GM19193 (cell line): ENCODE results near the gene POP7.
A peak's percentile ranks its signal among the peaks of the same experiment; 100 is the strongest.

Experiments
- POLR2A ChIP-seq: IDR thresholded peaks from 4 replicates; pipeline ENCODE4 v1.6.1; 2011; ENCODE audit not compliant: insufficient read depth, insufficient read length; ENCODE audit errors: extremely low read depth

Gene POP7

DNA sequence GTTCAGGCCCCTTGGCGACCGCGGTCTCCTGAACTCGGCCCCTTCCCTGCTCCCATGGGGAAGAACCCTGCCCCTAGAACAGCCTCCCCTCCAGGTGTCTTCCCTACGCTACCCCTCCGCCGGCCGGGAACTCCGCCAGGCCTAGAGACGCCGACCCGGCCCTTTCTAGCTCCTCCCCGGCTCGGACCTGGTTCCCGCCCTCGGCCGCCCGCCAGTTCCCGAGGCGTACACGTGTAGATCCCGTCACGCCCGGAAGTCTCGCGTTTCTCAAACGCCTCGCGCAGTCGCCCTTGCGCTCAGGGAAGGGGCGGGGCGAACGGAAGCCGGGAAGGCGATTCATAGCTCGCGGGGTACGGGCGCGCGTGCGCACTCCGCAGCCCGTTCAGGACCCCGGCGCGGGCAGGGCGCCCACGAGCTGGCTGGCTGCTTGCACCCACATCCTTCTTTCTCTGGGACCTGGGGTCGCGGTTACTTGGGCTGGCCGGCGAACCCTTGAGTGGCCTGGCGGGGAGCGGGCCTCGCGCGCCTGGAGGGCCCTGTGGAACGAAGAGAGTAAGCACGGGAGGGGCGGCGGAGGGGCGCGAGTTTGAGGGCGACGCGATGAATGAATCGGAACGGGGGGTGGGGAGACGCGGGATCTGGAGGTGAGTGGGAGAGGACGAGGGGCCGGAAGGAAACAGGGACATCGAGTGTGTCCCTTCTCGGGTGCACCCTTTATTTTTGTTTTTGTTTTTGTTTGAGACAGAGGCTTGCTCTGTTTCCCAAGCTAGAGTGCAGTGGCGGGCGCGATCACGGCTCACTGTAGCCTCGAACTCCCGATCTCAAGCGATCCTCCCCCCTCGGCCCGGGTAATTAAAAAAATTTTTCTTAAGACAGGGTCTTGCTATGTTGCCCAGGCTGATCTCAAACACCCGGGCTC is at the start of gene POP7:
Gene POP7, plus strand, starts transcription at position 369 of the 919 bp plus-strand sequence. CDS start 710 bp downstream, outside the sequence.
- TF ChIP-seq POLR2A, result peak; percentile 87

DNA sequence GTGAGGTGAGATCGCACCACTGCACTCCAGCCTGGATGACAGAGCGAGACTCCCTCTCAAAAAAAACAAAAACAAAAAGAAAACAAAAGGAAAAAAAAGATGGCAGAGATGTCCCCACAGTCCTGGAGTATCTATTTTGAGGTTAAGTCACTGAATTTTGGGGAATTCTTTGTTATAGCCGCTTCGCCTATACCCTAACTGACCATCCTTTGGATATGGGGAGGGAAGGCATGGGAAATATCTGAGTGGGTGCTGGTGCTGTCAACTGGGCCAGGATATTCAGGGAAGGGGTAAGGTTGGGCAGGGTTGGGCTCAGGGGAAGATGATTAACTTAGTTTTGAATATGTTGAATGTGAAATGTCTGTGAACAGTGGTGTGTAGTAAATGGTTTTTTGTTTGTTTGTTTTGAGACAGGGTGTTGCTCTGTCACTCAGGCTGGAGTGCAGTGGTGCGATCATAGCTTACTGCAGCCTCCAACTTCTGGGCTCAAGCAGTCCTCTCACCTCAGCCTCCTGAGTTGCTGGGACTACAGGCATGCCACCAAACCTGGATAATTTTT is 40.7 kb upstream of the POP7 start:
- no peak for TF ChIP-seq POLR2A

DNA sequence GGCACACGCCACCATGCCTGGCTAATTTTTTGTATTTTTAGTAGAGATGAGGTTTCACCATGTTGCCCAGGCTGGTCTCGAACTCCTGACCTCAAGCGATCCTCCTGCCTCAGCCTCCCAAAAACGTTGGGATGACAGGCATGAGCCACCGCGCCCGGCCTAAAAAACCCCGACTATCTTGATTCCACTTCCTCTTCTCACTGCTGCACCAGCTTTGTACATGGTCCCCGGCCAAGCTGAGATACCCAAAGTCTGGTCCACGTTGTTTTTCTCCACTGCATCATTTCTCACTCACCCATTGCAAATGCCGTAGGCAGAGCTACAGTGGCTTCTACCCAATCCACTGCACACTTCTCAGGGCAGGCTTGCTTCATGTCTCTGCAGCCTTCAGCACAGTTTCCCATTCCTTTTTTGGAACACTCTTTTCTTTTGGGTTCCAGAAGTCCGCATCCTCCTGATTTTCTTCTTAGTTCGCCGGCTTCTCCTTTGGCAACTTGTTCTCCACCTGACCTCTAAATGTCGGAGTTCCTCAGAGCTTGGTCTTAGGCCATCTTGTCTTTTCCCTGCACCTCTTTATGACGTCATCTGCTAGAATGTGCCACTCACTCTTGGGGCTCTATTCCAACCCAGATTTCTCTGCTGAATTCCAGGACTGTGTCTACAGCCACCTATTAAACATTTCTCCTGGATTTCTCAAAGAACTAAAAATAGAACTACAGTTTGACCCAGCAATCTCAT is 38.4 kb upstream of the POP7 start:
- TF ChIP-seq POLR2A, result no peak

DNA sequence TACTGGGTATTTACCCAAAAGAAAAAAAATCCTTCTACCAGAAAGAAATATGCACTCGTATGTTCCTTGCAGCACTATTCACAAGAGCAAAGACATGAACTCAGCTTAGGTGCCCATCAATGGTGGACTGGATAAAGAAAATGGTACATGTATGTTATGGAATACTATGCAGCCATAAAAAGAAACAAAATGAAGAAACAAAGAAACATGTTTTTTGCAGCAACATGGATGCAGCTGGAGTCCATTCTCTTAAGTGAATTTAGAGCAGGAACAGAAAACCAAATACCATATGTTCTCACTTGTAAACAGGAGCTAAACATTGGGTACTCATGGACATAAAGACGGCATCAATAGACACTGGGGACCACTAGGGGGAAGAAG is 37.9 kb upstream of the POP7 start:
- TF ChIP-seq POLR2A, result no peak

DNA sequence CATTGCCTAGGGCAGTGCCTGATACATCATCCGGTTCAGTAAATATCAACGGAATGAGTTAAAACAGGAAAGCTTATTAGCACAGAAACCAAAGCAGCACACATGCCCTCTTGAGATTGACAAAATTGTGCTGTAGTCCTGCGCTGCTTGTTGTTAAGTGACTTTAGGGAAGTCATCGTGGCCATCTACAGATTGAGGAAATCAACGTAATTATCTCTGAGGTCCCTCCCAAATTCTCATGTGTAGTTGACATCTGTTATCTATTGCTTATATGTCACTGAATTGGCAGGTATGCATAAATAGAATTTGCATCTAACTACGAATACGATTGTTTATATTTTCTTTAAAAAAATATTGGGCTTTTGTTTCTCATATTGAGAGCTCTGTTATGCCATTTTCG is 35.8 kb upstream of the POP7 start:
- no peak for TF ChIP-seq POLR2A

DNA sequence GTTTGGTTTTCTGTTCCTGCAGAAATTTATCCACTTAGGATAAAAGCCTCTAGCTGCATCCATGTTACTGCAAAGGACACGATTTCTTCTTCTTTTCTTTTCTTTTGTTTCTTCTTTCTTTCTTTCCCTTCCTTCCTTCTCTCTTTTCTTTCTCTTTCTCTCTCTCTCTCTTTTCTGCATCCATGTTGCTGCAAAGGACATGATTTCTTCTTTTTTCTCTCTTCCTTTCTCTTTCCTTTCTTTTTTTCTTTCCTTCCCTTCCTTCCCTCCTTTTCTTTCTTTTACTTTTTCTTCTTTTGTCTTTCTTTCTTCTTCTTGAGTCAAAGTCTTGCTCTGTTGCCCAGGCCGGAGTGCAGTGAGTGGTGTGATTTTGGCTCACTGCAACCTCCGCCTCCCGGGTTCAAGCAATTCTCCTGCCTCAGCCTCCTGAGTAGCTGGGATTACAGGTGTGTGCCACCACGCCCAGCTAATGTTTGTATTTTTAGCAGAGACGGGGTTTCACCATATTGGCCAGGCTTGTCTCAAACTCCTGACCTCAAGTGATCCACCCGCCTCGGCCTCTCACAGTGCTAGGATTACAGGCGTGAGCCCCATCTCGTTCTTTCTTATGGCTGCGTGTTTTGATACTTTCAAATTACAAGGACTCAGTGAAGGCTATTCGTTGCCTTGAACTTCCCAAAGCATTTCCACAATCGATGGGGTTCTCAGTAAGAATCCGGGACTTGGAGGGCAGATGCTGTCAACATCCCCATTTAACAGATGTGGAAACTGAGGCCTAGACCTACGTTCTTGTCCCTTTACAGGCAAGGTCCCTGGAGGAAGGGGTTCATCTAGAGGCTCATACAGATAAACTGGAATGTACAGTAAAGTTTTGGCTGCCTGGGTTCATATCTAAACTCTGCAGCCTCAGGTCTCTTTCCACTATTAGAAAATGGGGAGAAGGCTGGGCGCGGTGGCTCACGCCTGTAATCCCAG is 34.3 kb upstream of the POP7 start:
- TF ChIP-seq POLR2A, result no peak

DNA sequence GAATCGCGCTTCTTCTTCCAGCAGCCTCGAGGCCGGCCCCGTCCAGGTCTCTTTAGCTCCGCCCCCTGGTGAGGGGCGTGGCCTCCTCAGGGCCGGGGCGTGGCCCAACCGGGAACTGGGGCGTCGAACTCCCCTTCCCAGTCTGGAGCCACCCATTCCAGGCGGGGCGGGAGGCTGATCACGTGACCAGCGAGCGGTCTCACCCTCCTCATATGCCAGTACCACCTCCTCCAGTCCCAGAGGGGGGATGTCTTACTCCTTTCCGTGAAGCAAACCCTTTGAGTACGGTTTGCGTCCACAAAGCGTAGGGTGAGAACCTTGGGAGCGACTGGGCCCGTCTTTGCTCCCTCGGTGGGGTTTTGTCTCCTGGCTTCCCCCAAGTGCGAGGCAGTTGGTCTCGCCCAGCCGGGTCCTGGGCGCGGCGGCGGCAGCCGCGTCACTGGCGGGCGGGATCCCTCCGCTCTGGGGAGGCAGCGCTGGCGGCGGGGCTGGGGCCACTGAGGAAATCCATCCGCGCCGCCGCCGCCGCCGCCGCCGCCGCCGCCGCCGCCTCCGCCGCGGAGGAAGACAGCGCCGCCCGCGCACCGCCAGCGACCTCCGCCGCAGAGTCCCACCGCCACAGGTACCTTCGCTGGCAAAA is 32.5 kb upstream of the POP7 start, which contains the start of gene GNB2:
Gene GNB2, plus strand, starts transcription at position 439 of the 640 bp plus-strand sequence. CDS start 2,526 bp downstream, outside the sequence.
- peak; percentile 30 for TF ChIP-seq POLR2A

DNA sequence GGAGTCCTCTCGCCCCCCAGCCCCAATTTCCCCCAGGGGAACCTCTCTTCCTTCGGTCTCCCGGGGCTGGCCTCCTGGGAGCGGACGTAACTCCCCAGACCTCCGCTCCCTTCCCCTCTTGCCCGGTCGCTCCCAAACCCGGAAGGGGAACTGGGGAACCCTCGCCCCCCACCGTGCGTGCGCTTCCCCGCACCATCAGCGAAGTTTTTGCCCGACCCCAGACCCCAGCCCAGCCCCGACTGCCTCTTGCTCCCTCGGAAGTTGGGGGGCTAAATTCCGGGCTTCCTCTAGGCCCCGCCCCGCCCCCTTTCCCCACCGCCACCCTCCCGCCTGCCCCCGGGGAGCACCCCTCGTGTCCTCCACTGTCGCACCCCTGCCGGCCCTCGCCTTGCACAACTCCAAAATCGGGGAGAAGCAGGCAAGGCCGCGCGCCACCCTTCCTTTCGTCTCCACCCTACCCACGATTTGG is 31.9 kb upstream of the POP7 start:
- no peak for TF ChIP-seq POLR2A

DNA sequence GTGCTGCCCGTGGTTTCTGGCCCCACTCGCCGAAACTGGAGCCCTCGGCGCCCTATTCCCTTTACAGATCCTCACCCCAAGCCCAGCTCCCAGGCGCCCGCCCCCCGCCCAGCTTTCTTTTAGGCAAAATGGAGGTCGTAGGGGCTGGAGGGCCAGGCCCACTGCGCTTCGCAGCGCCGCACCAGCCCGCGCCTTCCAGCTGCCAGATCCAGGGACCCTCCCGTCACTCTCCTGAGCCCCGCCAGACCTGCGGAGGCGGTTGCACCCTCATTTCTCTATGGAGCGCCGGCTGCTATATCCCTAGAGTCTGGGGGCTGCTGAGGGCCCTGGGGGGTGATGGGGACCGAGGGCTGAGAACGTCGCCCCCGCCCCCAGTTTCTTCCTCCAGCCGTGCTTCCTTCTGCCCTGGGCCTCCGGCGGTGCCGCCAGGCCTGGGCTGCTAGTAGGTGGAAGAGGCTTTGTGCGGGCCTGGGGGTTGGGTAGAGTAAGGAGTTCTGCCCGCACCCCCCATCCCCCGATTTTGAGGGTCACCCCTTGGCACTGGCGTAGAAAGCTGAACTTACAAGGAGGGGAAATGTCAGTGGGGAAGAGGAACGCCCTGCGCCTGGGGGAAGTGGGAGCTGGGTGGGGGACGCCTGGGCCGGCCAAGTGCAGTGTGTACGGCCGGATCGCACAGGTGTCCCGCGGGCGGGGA is 31.4 kb upstream of the POP7 start:
- no peak for TF ChIP-seq POLR2A

DNA sequence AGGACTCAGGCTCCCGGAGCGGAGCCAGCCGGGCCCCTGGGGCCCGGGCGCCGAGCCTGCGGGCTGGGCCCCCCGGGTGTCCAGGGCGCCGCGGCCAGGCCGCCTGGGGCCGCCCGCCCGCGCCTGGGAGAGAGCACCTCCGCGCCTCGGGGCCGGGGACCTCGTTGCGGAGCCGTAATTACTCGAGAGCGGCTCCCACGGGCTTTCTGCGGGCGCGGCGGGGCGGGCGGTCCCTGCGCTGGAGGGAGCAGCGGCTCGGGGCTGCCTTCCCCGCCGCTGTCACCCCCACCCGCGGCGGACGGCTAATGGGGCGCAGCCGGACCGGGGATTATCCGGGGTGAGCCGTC is 30.8 kb upstream of the POP7 start:
- no peak for TF ChIP-seq POLR2A

DNA sequence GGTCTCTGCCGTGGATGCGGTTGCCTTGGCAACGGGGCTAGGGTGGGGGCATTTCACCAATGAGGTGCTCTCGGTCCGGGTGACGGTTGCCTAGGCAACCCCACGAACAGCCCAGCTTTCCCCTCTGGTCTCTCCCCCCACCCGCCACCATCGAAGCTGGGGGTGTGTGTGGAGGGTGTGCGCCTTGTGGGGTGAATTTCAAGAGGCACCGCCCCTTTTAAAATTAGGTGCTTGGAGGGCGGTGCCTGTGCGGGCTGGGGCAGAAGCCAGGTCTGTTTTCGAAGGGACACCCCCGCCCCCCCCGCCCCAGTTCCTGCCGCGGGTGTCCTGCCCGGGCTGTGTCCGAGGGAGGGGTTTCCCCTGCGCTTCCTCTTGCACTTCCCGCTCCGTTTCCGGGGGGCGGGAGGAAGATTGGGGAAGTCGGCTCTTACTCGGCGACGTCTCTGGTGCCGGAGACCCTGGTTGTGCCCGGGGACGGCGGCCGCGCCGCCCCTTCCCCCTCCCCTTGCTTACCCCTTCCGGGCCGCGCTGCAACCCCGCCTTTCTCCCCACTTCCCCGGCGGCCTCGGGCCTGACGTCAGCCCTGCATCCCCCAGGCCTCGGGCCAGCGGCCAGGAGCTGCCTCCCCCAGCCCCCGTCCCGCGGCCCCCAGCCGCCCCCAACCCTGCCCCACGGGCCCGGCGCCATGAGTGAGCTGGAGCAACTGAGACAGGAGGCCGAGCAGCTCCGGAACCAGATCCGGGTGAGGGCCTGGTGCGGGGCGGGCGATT is 30.2 kb upstream of the POP7 start:
- peak; percentile 46 for TF ChIP-seq POLR2A

DNA sequence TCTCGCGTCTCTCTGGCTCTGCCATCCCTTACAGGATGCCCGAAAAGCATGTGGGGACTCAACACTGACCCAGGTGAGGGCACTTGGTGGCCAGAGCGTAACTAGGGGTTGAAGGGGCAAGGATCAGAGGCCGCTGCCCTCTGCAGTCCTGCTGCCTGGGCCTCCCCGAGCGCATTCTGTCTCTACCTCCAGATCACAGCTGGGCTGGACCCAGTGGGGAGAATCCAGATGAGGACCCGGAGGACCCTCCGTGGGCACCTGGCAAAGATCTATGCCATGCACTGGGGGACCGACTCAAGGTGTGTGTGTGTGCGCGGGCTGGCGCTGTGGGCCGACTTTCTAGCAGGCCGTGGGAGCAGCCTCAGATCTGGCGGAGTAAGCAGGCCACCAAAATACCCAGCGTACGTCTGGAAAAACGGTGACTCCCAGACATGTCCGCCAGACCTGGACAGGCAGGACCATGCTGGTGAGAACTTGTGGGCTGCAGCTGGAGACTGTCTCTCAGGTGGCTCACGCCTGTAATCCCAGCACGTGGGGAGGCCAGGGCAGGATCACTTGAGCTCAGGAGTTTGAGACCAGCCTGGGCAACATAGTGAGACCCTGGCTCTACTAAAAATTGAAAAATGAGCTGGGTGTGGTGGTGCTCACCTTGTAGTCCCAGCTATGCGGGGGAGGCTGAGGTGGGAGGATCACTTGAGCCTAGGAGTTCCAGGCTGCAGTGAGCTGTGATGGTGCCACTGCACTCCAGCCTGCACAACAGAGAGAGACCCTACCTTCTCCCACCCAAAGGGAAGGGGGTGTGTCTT is 29.2 kb upstream of the POP7 start:
- no peak for TF ChIP-seq POLR2A
